Lower lobe of right lung (tissue), 2 donors: ENCODE measurements around the gene PVRIG. TPM values are rescaled to one million over a fixed set of nuclear protein-coding genes. Genes with fewer than 3 reads are reported as not detected.
"Not testable (repeated sequence)": the region's sequence is repeated elsewhere in the genome, so short reads cannot be mapped to it uniquely, and the experiment has no call there.

ENCODE experiments used
- ATAC-seq, 2 donors: fragments of 200-7000 bp; cut with Tn5 transposase; one replicate each; pipeline ENCODE4 v1.9.1; 2020 to 2022; ENCODE audit warnings: mild to moderate bottlenecking in 2 of 2, moderate library complexity in 2 of 2
- DNase-seq: peaks from one replicate; pipeline ENCODE4 v3.0.0-alpha.2; 2020
- H3K27ac ChIP-seq: fragments of 200-600 bp; one replicate; pipeline ENCODE4 v1.8.0; 2022
- H3K27me3 ChIP-seq: fragments of 200-600 bp; one replicate; pipeline ENCODE4 v1.8.0; 2022; ENCODE audit warnings: low read depth
- H3K36me3 ChIP-seq: fragments of 200-600 bp; one replicate; pipeline ENCODE4 v1.8.0; 2022; ENCODE audit warnings: mild to moderate bottlenecking
- H3K4me1 ChIP-seq: fragments of 200-600 bp; one replicate; pipeline ENCODE4 v1.8.0; 2022
- H3K4me3 ChIP-seq: fragments of 200-600 bp; one replicate; pipeline ENCODE4 v1.8.0; 2022; ENCODE audit warnings: mild to moderate bottlenecking
- H3K9me3 ChIP-seq: fragments of 200-600 bp; one replicate; pipeline ENCODE4 v1.8.0; 2022
- intact Hi-C: fragments of 100-400 bp; cut with DNase I; formaldehyde crosslinking; loops from one replicate; pipeline ENCODE4 v1.11.0; 2022
- total RNA-seq: library from RNA; stranded (reverse); fragmentation: NEBNext Ultra II Directional; extraction: Animal tissue kit (Norgen Biotek cat#: 25700); gene quantifications from one replicate; pipeline ENCODE4 v1.2.1, GENCODE V29; 2021
- TF ChIP-seq, protein P1 (sequence below): fragments of 200-600 bp; IDR thresholded peaks from one replicate; pipeline ENCODE4 v1.8.0; 2022; ENCODE audit warnings: antibody characterized with exemption, mild to moderate bottlenecking
- donor health status: DM: no; HTN: yes; CAD: no; lungs with severe emphysema.

PVRIG gene
- total RNA-seq, 1 donor from 2014 or later: not detected

DNA sequence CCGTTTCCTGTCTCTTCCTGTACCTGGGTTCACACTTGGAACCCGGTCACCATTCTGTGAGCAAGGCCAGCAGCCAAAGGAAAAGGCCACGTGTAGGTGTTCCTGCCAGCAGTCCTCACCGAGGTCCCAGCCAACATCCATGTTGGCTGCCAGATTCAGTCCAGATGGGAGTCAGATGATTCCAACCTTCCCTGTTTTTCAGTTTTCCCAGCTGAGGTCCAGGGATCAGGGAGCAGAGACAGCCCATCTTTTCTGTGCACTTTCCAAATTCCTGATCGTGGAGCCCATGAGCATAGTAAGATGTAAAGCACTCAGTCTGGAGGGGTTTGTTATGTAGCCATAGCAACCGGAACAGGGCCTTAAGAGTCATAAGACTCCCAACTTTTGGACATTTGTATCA is 3.9 kb upstream of the PVRIG start:
- intact Hi-C loops: no loop called here
- Histone ChIP-seq H3K36me3 (no peaks in the 10 kb centered on the region), H3K4me1 (no peaks in the 10 kb centered on the region), H3K9me3 (no peaks in the 10 kb centered on the region), H3K27ac (no peak overlapping the region), H3K4me3 (no peak overlapping the region), H3K27me3 (no peaks in the 10 kb centered on the region)
- ATAC-seq (no peak), DNase-seq (no peak)
- TF ChIP-seq, protein P1, sequence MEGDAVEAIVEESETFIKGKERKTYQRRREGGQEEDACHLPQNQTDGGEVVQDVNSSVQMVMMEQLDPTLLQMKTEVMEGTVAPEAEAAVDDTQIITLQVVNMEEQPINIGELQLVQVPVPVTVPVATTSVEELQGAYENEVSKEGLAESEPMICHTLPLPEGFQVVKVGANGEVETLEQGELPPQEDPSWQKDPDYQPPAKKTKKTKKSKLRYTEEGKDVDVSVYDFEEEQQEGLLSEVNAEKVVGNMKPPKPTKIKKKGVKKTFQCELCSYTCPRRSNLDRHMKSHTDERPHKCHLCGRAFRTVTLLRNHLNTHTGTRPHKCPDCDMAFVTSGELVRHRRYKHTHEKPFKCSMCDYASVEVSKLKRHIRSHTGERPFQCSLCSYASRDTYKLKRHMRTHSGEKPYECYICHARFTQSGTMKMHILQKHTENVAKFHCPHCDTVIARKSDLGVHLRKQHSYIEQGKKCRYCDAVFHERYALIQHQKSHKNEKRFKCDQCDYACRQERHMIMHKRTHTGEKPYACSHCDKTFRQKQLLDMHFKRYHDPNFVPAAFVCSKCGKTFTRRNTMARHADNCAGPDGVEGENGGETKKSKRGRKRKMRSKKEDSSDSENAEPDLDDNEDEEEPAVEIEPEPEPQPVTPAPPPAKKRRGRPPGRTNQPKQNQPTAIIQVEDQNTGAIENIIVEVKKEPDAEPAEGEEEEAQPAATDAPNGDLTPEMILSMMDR: no peak

DNA sequence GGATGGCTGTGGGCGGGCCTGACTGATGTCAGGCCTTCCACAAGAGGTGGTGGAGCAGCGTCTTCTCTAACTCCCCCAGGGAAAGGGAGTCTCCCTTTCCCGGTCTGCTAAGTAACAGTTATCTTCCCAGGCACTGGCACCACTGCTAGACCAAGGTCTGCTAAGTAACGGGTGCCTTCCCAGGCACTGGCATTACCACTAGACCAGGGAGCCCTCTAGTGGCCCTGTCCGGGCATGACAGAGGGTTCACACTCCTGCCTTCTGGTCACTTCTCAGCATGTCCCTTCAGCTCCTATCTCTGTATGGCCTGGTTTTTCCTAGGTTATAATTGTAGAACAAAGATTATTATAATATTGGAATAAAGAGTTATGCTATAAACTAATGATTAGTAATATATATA is 1.8 kb upstream of the PVRIG start:
- H3K36me3 ChIP-seq, H3K27ac ChIP-seq, H3K9me3 ChIP-seq, H3K4me3 ChIP-seq, H3K27me3 ChIP-seq, H3K4me1 ChIP-seq, intact Hi-C loops: not testable (repeated sequence)
- ATAC-seq (peak; percentile 48 to 62), DNase-seq (peak; percentile 86)
- TF ChIP-seq, protein P1: peak; percentile 61

DNA sequence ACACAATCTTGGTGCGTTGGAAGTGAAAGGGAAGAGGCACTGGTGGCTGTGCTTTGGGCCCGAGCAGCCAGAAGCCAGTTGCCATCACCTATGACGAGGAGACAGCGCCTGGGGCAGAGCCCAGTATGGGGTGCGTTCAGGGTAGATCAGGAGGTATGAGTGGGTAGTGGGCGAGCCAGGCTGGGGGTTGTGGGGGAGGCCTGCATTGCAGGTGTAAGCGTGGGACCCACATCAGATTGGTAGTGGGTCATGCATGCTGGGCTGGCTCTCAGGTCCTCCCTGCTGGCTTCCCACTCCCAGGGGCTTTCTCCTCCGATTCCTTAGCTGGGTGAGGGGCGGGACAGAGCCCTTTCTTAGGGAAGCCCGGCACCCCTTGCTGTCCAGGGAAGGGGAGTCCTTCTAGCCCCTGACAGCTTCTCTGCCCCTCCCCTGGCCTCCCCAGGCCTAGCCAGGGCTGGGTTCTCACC is 445 bp upstream of the PVRIG start:
- Histone ChIP-seq H3K27ac (peak overlapping the region; percentile 58), H3K4me1 (no peaks in the 10 kb centered on the region), H3K36me3 (peaks cover 4% of the 10 kb centered on the region), H3K4me3 (peak overlapping the region; percentile 11), H3K9me3 (no peaks in the 10 kb centered on the region), H3K27me3 (no peaks in the 10 kb centered on the region)
- intact Hi-C loops: no loop called here
- ATAC-seq (no peak), DNase-seq (no peak)
- TF ChIP-seq, protein P1: no peak

DNA sequence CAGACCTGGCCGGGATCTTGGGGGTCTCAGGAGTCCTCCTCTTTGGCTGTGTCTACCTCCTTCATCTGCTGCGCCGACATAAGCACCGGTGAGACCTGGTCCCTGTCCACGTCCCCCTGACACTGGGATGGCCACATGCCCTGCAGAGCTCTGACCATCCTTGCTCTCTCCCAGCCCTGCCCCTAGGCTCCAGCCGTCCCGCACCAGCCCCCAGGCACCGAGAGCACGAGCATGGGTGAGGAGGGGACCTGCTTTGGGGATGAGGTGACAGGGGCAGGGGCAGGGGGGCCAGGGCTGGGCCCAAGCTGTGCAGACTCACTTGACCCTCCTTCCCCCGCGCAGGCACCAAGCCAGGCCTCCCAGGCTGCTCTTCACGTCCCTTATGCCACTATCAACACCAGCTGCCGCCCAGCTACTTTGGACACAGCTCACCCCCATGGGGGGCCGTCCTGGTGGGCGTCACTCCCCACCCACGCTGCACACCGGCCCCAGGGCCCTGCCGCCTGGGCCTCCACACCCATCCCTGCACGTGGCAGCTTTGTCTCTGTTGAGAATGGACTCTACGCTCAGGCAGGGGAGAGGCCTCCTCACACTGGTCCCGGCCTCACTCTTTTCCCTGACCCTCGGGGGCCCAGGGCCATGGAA is 959 bp downstream of the PVRIG start:
- intact Hi-C loops: no loop called here
- TF ChIP-seq, protein P1: no peak
- ATAC-seq (no peak), DNase-seq (no peak)
- Histone ChIP-seq H3K4me1 (no peaks in the 10 kb centered on the region), H3K4me3 (peak overlapping the region; percentile 36), H3K36me3 (peaks cover 4% of the 10 kb centered on the region), H3K9me3 (no peaks in the 10 kb centered on the region), H3K27ac (peak overlapping the region; percentile 58), H3K27me3 (no peaks in the 10 kb centered on the region)

DNA sequence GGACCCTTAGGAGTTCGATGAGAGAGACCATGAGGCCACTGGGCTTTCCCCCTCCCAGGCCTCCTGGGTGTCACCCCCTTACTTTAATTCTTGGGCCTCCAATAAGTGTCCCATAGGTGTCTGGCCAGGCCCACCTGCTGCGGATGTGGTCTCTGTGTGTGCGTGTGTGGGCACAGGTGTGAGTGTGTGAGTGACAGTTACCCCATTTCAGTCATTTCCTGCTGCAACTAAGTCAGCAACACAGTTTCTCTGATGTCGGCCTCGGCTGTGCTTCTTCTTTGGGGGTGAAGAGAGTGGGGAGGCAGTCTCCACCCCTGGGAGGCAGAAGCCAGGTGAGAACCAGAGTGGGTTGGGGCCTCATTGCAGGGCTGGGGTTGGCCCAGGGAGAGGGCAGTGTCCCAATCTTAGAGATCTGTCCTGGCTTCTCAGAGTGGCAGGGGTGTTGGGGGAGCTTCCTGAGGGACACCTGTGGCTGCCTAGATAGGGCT is 1.5 kb downstream of the PVRIG start:
- TF ChIP-seq, protein P1: no peak
- intact Hi-C loops: no loop called here
- H3K4me1 ChIP-seq: no peaks in the 10 kb centered on the region
- H3K27me3 ChIP-seq: no peaks in the 10 kb centered on the region
- H3K9me3 ChIP-seq: no peaks in the 10 kb centered on the region
- H3K4me3 ChIP-seq: peak overlapping the region; percentile 36
- ATAC-seq (peak; percentile 24 to 53), DNase-seq (no peak)
- peaks cover 4% of the 10 kb centered on the region for H3K36me3 ChIP-seq
- peak overlapping the region; percentile 58 for H3K27ac ChIP-seq
